ENCODE measurements around the gene KRAS.

Gene KRAS

DNA sequence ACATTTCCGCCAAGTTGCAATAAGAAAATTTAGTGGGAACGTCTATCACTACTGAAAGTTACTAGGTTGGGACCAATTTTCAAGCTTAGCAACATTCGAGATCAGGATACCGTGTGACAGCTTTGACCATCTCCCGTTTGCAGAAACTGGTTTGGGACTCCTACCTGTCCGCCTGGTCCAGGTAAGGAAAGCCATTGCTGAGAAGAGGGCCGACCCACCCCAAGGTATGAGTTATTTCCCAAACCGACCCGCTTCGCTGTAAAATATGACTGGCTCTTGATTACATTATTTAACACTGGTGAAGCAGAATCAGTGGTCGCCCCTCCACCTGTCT lies 56.0 kb downstream of the KRAS start:
- DNase-seq: no peak

- DNase-seq: no peak
These were observed 56.5 kb downstream of the KRAS start for GRCh38 chr12:25194214-25194613.

DNA sequence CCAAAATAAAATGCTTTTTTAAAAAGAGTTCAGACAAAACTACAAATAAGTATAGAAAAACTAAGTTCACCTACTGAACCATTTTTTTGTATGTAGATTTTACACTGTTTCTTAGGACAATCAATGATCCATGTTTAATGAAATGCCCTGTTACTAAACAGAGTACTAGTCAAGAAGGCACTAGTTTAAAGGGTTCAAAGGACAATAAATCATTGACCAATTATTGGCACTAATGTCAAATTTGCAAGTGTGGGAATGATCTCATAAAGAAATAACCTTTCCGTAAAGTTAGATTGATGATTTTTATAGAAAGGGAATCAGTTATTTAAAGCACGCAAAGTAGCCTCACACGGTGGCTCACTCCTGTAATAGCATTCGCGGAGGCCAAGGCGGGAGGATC lies 59.9 kb downstream of the KRAS start:
- no peak for DNase-seq

GRCh38 chr12:25189656-25190055 lies 61.1 kb downstream of the KRAS start:
- DNase-seq: no peak

DNA sequence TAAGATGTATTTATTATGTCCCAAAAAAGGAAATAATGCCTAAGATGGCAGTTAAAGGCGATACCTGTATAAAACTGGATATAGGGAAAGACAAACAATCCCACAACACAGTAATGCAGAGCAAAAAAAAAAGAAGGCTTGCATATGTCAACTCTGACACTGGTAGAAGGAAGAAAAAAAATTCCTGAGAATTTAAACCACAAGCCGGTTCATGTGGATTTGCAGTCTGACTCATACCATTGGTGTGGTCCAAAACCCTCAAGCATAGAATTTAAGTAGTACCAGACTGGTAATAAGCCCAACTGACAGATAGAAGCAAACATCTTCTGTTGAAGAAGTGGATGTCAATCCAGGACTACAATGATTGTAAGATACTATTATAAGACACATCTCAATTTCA lies 62.9 kb downstream of the KRAS start:
- DNase-seq: no peak

GRCh38 chr12:25186788-25187402 lies 63.8 kb downstream of the KRAS start:
- no peak for DNase-seq

GRCh38 chr12:25186038-25186787 lies 64.5 kb downstream of the KRAS start:
- DNase-seq: no peak

DNA sequence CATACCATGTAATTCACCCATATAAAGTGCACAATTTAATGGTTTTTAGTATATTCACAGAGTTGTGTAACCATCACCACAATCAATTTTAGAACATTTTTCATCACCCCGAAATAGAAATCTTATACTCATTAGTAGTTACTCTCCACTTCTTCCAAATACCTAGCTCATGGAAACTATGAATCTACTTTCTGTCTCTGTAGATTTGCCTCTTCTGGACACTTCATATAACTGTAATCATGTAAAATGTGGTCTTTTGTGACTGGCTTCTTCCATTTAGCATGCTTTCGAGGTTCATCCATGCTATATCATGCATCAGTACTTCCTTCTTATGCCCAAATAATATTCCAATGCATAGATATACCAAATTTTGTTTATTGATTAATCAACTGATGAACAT lies 66.6 kb downstream of the KRAS start:
- no peak for DNase-seq

- no peak for DNase-seq
These were observed 68.0 kb downstream of the KRAS start for GRCh38 chr12:25182765-25183164.

GRCh38 chr12:25162866-25163265 lies 87.9 kb downstream of the KRAS start:
- no peak for DNase-seq

- DNase-seq: no peak
These were observed 94.7 kb downstream of the KRAS start for GRCh38 chr12:25156061-25156460.

DNA sequence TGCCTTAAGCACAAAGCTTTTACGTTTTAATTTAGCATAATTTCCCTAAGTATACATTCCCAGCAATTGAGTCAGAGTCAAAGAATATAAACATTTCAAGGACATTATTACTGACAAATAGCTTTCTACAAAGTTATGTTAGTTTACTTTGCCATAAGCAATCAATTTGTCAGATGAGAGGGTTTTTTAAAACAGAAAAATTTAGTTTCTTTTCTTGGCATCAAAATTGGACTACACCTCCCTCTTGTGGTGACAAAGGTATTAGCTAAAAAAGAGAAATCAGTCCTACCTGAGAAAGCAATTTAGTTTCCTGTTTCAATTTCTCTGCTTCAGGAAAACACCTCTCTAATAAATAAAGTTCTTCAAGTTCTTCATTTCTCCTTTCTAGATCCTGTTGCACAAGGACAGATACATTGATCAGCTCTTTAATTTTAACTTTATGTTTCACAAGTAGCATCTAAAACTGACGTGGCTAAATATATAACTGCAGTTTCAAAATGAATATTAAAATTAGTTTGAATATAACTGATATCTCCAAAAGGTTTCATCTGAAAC lies 95.6 kb downstream of the KRAS start:
- no peak for DNase-seq

Measured in CD4-positive, alpha-beta T cell treated with Interferon gamma for 1 hour (primary cell).